Activated CD4-positive, CD25-positive, alpha-beta regulatory T cell treated with anti-CD3 and anti-CD28 coated beads, Interleukin-2, amount 50 U/mL, for 72 hours (primary cell): Measurements from ENCODE around the gene ATP4B.

Experiments
- DNase-seq: peaks from one replicate; pipeline ENCODE4 v3.0.0; 2021

ATP4B gene

GRCh38 chr13:113657851-113658741 lies at the start of gene ATP4B:
Gene ATP4B (minus strand): TSS chr13:113658198. CDS start chr13:113658144, 54 bp downstream.
- DNase-seq = peak; percentile 21

DNA sequence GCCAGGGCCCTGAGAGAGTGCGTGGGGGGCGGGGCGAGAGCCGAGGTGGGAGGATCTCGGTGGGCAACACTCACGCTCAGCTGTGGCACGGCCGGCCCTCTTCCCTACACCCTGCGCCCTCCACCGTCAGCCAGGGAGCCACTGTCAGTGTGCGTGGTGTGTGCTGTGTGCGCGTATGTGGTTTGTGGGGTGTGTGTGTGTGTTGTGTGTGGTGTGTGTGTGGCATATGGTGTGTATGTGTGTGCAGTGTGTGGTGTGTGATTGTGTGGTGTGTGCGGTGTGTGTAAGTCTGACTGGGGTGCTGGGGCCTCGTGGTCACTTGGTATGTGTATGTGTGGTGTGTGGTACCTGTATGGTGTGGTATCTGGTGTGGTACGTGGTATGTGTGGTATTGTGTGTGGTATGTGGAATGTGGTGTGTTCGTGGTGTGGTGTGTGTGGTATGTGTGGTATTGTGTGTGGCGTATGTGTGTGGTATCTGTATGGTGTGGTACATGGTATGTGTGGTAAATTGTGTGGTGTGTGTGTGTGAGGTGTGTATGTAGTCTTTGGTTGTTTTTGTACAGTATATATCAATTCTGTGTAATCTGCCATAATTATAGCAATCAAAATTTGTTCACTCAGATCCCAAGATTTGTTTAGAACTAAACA lies 14.1 kb upstream of the ATP4B start:
- peak; percentile 30 for DNase-seq

GRCh38 chr13:113671066-113672001 lies 13.3 kb upstream of the ATP4B start:
- DNase-seq = peak; percentile 16

- DNase-seq = peak; percentile 26
Measured at GRCh38 chr13:113670541-113670940, 12.5 kb upstream of the ATP4B start.

GRCh38 chr13:113669755-113670341 lies 11.8 kb upstream of the ATP4B start:
- DNase-seq = peak; percentile 26

- DNase-seq = peak; percentile 17
Measured at GRCh38 chr13:113669231-113669754, 11.3 kb upstream of the ATP4B start.

DNA sequence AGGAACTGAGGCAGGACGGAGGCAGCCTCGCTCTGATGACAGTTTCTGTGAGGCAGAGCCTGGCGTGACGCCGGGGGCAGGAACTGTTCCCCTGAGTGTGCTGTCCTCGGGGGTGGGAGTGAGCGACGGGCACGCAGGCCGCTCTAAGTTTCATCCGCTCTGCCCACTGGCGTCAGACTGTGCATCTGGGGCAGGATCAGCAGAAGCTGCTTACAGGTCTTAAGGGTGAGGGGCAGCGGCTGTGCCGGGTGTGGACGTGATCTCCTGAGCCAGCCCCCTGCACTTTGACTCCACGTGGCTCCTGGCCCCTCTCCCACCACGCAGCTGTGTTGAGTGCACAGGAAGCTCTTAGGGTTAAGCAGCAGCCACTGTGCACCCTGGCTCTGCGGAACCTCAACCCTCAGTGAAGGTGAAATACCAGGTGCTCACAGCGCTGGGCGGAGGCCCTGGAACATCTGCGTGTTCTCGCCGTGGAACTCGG lies 10.5 kb upstream of the ATP4B start:
- DNase-seq = peak; percentile 19

- DNase-seq = peak; percentile 23
Measured at GRCh38 chr13:113667771-113668490, 9.9 kb upstream of the ATP4B start.

DNA sequence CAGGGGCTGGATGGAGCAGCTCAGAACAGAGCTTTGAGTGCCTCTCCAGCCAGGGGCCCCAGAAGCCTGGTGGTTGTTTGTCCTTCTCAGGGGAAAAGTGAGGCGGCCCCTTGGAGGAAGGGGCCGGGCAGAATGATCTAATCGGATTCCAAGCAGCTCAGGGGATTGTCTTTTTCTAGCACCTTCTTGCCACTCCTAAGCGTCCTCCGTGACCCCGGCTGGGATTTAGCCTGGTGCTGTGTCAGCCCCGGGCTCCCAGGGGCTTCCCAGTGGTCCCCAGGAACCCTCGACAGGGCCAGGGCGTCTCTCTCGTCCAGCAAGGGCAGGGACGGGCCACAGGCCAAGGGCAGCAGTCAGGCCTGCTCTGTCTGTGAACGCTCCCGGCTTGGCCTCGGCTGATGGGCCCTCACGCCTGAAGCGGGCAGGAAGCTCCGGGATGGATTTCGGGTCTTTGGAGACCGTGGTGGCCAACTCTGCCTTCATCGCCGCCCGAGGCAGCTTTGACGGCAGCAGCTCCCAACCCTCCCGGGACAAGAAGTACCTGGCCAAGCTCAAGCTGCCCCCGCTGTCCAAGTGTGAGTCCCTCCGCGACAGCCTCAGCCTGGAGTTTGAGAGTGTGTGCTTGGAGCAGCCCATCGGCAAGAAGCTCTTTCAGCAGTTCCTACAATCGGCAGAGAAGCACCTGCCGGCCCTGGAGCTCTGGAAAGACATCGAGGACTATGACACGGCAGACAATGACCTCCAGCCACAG lies 9.1 kb upstream of the ATP4B start, which contains the start of gene GRK1:
GRK1 (plus strand) TSS at position 269 of the 751 bp plus-strand sequence; CDS start at position 437, 168 bp downstream.
- DNase-seq = peak; percentile 23

DNA sequence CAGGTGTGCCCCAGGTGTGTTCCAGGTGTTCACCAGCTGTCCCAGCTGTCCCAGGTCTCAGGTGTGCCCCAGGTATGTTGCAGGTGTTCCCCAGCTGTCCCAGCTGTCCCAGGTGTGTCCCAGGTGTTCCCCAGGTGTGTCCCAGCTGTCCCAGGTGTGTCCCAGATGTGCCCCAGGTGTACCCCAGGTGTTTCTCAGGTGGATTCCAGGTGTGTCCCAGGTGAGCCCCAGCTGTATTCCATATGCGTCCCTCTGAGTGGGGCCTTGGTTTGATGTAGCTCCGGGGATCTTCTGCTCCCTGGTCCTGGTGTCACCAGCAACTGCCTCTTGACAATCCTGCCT lies 8.3 kb upstream of the ATP4B start:
- DNase-seq = peak; percentile 11

GRCh38 chr13:113665597-113666328 lies 7.8 kb upstream of the ATP4B start:
- DNase-seq = peak; percentile 19

- DNase-seq = peak; percentile 25
Measured at GRCh38 chr13:113664751-113665596, 7.0 kb upstream of the ATP4B start.

DNA sequence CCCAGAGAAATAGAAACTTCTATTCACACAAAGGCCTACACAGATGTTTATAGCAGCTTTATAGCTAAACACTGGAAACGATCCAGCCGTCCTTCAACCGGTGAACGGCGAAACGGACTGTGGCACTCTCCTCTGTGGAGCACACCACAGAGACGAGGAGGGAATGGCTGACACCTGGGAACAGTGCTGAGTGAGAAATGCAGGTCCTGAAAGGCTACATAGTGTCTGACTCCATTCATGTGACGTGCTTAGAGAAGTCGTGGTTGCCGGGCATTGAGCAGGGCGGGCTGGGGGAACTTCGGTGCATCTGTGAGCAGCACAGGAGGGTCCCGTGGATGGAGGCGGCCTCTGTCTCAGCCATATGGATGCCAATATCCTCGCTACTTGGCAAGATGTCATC lies 5.9 kb upstream of the ATP4B start:
- peak; percentile 21 for DNase-seq

DNA sequence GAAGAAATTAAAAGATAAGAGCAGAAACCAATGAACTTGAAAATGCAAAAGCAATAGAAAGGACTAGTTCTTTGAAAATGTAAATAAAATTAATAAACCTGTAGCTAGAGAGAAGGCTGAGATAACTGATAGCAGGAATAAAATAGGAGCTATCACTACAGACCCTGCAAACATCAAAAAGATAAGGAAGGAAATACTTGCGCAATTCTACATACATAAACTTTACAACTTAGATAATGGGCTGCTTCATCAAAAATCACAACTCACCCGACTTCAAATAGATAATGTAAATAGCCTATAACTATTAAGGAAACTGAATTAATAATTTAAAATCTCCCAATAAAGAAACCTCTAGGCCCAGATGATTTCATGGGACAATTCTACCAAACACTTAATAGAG lies 3.5 kb upstream of the ATP4B start:
- DNase-seq = no peak

DNA sequence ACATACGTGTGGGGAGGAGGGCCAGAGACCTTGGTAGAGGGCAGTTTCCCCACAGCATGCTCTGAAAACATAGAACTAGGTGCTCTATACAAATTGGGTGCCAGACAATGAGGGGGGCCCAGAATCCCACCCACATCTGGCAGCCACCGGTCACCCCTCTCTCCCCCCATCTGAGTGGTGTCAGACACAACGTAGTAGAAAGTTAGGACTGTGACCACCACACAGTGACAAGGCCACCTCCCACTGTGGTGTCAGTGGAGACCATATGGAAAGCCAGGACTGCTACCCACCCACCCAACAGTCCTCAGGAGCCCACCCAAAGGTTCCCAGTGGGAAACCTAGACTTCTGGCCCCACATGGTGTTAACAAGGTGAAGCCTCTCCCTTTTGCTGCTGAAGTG lies 2.1 kb upstream of the ATP4B start:
- DNase-seq = no peak

- DNase-seq = no peak
Measured at GRCh38 chr13:113659337-113659736, 1.3 kb upstream of the ATP4B start.

DNA sequence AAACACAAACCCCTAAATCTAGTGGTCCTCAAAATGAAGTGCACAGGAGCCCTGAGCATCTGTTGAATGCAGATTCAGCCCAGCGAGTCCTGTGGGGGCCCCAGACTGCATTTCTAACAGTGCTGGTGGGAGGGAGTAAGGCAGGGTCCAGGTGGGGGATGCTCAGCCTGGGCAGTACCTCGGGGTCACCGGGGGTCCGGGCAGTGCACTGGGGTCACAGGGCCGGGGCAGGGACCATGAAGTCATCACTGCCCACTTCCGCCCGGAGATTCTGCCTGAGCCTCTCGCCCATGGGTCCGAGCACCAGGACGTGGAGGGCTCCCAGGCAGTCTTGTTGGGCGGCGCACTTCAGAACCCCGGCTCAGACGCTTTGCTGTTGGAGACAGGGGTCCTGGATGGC lies 838 bp upstream of the ATP4B start:
- no peak for DNase-seq

GRCh38 chr13:113656831-113657671 lies 947 bp downstream of the ATP4B start:
- DNase-seq = peak; percentile 21
